ENCODE data around the gene MOB2. TPM values are rescaled to one million over a fixed set of nuclear protein-coding genes. Genes with fewer than 3 reads are reported as not detected.
A peak's percentile ranks its signal among the peaks of the same experiment; 100 is the strongest.

The MOB2 gene
- total RNA-seq, 1 donor from 2014 or later = 50.4 TPM

DNA sequence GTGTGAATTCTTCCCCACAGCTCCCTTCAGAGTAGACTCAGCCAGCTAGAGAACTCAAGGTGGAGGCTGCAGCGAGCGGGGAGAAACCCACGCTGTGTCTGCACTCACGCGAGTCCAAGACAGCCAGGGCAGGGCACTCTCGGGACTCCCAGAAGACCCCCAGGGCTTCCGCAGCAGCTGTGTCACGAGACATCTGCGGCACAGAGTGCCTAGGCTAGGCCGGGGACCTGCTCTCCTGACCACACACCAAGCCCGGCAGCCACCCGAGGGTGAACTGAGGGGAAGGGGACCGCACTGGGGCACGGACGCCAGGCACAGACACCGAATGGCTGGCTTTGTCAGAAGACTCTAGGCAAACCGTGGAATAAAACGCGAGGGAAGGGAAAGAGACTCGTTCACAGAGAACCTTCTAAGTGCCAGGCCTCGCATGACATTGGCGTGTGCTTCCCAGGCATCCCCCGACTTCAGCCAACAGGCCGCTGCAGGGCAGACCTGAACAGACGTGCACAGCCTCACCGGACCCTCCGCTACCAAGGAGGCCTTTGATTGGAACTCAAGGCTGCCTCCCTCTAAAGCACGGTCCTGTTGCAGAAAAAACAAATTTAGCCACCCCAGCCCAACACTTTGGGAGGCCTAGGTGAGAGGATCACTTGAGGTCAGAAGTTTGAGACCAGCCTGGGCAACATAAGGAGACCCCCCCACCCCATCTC lies 18.2 kb upstream of the MOB2 start:
- DNase-seq = peak; percentile 39
- H3K4me1 ChIP-seq = peaks cover 68% of the 10 kb centered on the region
- ATAC-seq = no peak
- H3K27me3 ChIP-seq (ENCODE audit: low read depth) = no peaks in the 10 kb centered on the region
- no peak overlapping the region for H3K27ac ChIP-seq
- H3K4me3 ChIP-seq = no peak overlapping the region
- peaks cover 10% of the 10 kb centered on the region for H3K36me3 ChIP-seq
- H3K9me3 ChIP-seq = no peaks in the 10 kb centered on the region
- intact Hi-C loops (cut with DNase I) = no loop called here
- TF ChIP-seq, protein P1, sequence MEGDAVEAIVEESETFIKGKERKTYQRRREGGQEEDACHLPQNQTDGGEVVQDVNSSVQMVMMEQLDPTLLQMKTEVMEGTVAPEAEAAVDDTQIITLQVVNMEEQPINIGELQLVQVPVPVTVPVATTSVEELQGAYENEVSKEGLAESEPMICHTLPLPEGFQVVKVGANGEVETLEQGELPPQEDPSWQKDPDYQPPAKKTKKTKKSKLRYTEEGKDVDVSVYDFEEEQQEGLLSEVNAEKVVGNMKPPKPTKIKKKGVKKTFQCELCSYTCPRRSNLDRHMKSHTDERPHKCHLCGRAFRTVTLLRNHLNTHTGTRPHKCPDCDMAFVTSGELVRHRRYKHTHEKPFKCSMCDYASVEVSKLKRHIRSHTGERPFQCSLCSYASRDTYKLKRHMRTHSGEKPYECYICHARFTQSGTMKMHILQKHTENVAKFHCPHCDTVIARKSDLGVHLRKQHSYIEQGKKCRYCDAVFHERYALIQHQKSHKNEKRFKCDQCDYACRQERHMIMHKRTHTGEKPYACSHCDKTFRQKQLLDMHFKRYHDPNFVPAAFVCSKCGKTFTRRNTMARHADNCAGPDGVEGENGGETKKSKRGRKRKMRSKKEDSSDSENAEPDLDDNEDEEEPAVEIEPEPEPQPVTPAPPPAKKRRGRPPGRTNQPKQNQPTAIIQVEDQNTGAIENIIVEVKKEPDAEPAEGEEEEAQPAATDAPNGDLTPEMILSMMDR (IDR thresholded peaks at IDR 0.05) = no peak

GRCh38 chr11:1504138-1504537 lies 17.6 kb upstream of the MOB2 start:
- intact Hi-C loops (cut with DNase I) = no loop called here
- peaks cover 62% of the 10 kb centered on the region for H3K4me1 ChIP-seq
- no peaks in the 10 kb centered on the region for H3K9me3 ChIP-seq
- no peaks in the 10 kb centered on the region for H3K27me3 ChIP-seq (ENCODE audit: low read depth)
- no peak overlapping the region for H3K4me3 ChIP-seq
- H3K36me3 ChIP-seq = peaks cover 13% of the 10 kb centered on the region
- DNase-seq (peak; percentile 10), ATAC-seq (no peak)
- TF ChIP-seq, protein P1 (IDR thresholded peaks at IDR 0.05) = no peak
- no peak overlapping the region for H3K27ac ChIP-seq

DNA sequence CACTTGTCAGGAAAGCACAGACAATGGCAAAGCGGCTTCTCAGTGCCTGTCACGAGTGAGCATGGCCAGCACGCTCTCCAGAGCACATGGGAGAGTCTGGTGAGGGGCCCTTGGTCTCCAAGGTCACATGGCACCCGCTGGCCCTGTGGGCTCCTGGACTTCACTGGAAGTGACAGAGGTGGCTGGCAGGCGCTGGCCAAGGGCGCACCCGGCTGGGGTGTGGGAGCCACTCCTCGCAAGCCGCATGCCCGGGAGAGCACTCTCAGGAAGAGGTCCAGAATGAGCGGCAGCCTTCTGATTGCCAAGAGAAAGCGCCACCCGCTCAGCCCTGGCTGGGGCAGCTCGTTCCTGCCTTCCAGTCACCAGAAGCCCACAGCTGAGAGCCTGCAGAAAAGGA lies 17.1 kb upstream of the MOB2 start:
- intact Hi-C loops (cut with DNase I) = no loop called here
- no peak overlapping the region for H3K4me3 ChIP-seq
- no peak overlapping the region for H3K27ac ChIP-seq
- H3K4me1 ChIP-seq = peaks cover 58% of the 10 kb centered on the region
- DNase-seq (peak; percentile 69), ATAC-seq (peak; percentile 62 to 67)
- peaks cover 13% of the 10 kb centered on the region for H3K36me3 ChIP-seq
- no peaks in the 10 kb centered on the region for H3K27me3 ChIP-seq (ENCODE audit: low read depth)
- no peaks in the 10 kb centered on the region for H3K9me3 ChIP-seq
- TF ChIP-seq, protein P1 (IDR thresholded peaks at IDR 0.05) = no peak

DNA sequence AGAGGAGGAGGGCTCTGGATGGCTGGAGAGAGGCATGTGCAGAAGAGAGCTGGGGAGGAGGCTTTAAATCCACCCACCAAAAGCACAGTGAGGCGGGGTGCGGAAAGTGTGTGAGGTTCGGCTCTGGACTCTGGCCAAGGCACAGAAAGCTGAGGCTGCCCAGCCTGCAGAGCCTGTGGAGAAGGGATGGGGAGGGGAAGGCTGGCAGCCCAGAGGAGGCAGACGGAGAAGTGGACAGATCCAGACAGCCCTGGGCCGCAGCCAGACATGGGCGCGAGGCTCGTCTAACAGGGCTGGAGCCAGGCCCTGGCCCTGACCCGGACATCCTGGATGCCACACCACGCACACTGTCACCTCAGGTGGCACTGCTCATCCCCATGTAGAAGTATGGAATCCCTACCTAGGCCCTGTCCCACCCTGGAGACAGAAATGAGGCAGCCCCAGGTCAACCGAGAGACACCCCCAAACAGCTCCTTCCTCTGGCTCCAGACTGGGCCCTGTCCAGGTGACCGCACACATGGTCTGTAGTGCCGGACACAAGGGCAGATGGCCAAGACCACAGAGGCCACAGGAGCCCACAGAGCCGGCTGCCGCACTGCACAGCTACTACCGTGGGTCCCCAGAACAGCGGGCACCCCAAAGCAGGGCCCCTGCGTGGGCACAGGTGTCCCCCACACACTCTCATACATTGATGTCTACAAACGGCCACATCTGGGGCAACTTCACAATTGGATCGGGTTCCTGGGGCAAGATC lies 16.6 kb upstream of the MOB2 start:
- TF ChIP-seq, protein P1 (IDR thresholded peaks at IDR 0.05) = no peak
- no peak overlapping the region for H3K4me3 ChIP-seq
- intact Hi-C loops (cut with DNase I) = no loop called here
- H3K27ac ChIP-seq = no peak overlapping the region
- ATAC-seq (peak; percentile 12 to 48), DNase-seq (peak; percentile 48)
- H3K27me3 ChIP-seq (ENCODE audit: low read depth) = no peaks in the 10 kb centered on the region
- peaks cover 52% of the 10 kb centered on the region for H3K4me1 ChIP-seq
- peaks cover 13% of the 10 kb centered on the region for H3K36me3 ChIP-seq
- H3K9me3 ChIP-seq = no peaks in the 10 kb centered on the region

DNA sequence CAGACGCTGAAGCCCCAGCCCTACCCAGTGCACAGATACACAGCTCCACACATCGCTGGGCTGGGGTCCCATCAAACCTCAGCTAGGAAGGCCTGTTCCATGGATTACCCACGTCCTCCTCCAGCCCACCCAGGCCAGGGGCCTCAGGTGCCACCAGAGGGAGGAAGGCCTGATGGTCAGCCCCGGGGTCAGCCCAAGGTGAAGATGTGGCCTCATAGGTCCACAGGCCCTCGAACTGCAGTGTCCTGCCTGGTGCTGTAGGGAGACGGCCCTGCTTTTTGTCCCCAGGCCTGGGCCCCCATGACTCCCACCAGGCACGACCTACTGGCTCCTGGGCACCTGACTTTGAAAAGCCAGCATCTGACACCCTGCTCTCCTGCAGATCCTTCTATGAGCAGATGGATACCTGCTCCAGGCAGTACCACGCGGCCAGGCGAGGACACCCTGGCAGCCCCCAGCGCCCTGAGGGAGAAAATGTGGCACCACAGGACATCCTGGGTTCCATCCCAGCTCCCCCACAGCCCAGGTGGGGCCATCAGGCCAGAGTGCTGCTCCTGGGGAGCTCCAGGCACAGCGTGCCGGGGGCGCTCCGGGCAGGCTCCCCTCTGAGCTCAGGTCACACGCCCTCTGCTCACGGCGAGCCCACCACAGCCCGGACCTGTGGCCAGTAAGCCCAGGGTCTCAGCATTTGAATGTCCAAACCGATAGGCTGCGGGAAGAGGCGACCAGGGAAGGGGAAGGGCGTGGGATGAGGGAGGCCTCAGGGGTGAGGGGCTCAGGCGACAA lies 15.8 kb upstream of the MOB2 start:
- intact Hi-C loops (cut with DNase I) = no loop called here
- H3K4me1 ChIP-seq = peaks cover 50% of the 10 kb centered on the region
- DNase-seq (peak; percentile 33), ATAC-seq (peak in 1 of 2 donors; percentile 6)
- H3K27ac ChIP-seq = no peak overlapping the region
- peaks cover 13% of the 10 kb centered on the region for H3K36me3 ChIP-seq
- no peaks in the 10 kb centered on the region for H3K9me3 ChIP-seq
- no peak overlapping the region for H3K4me3 ChIP-seq
- no peaks in the 10 kb centered on the region for H3K27me3 ChIP-seq (ENCODE audit: low read depth)
- TF ChIP-seq, protein P1 (IDR thresholded peaks at IDR 0.05) = no peak

Measured in lower lobe of right lung (tissue), 2 donors.